HEK293T (cell line): ENCODE measurements around the gene HECA.
"Not testable (repeated sequence)": the region's sequence is repeated elsewhere in the genome, so short reads cannot be mapped to it uniquely, and the experiment has no call there.

Experiments
- ELF4 ChIP-seq: fragments of 450-650 bp; IDR thresholded peaks from 2 replicates; pipeline ENCODE4 v1.6.1; 2017; ENCODE audit warnings: antibody characterized with exemption
- FOXM1 ChIP-seq: fragments of 450-650 bp; IDR thresholded peaks from 2 replicates; pipeline ENCODE4 v1.6.1; 2017; ENCODE audit warnings: mild to moderate bottlenecking, borderline replicate concordance
- HDGF ChIP-seq: fragments of 450-650 bp; IDR thresholded peaks from 2 replicates; pipeline ENCODE4 v1.6.1; 2017; ENCODE audit warnings: antibody characterized with exemption, borderline replicate concordance
- L3MBTL2 ChIP-seq: fragments of 450-650 bp; conservative IDR thresholded peaks from 2 replicates; pipeline ENCODE4 v1.6.1; 2016; ENCODE audit warnings: mild to moderate bottlenecking
- NFRKB ChIP-seq: fragments of 450-650 bp; IDR thresholded peaks from 2 replicates; pipeline ENCODE4 v1.6.1; 2016; ENCODE audit warnings: mild to moderate bottlenecking, moderate library complexity
- SP1 ChIP-seq: fragments of 450-650 bp; IDR thresholded peaks from 2 replicates; pipeline ENCODE4 v1.6.1; 2017

- not testable (repeated sequence) for TF ChIP-seq L3MBTL2, SP1, FOXM1, HDGF, NFRKB, ELF4
Measured at GRCh38 chr6:139157086-139157485, 22.2 kb downstream of the HECA start.
